Body of pancreas (tissue), 4 donors: ENCODE data around the gene RCOR1.

Source experiments
- CTCF ChIP-seq, 7 experiments: fragments of 450-650 bp in 4 of 7; fragments of 200-600 bp in 3 of 7; sonication (generic) in 3 of 7; IDR thresholded peaks; one replicate each; pipeline ENCODE4 v1.5.1; 2016 to 2019; ENCODE audit warnings: antibody characterized with exemption in 7 of 7
- POLR2A ChIP-seq, 3 donors: fragments of 450-650 bp; IDR thresholded peaks; one replicate each; pipeline ENCODE4 v1.6.1; 2016; ENCODE audit warnings: antibody characterized with exemption in 3 of 3, mild to moderate bottlenecking in 2 of 3

- TF ChIP-seq CTCF (IDR thresholded peaks at IDR 0.05), result no peak
- no peak for TF ChIP-seq POLR2A (IDR thresholded peaks at IDR 0.05)
Observed at GRCh38 chr14:102662636-102663430, 70.4 kb downstream of the RCOR1 start.
